GM19099 (cell line): ENCODE measurements around the gene COL6A1.

Source experiments
- POLR2A ChIP-seq: IDR thresholded peaks from 3 replicates; pipeline ENCODE4 v1.6.1; 2011; ENCODE audit warnings: low read depth; ENCODE audit not compliant: insufficient read length; ENCODE audit errors: extremely low read depth

Gene COL6A1

GRCh38 chr21:45992301-45993209 is 11.0 kb downstream of the COL6A1 start:
- TF ChIP-seq POLR2A = no peak

- no peak for TF ChIP-seq POLR2A
These were observed 11.9 kb downstream of the COL6A1 start for GRCh38 chr21:45993210-45994085.

DNA sequence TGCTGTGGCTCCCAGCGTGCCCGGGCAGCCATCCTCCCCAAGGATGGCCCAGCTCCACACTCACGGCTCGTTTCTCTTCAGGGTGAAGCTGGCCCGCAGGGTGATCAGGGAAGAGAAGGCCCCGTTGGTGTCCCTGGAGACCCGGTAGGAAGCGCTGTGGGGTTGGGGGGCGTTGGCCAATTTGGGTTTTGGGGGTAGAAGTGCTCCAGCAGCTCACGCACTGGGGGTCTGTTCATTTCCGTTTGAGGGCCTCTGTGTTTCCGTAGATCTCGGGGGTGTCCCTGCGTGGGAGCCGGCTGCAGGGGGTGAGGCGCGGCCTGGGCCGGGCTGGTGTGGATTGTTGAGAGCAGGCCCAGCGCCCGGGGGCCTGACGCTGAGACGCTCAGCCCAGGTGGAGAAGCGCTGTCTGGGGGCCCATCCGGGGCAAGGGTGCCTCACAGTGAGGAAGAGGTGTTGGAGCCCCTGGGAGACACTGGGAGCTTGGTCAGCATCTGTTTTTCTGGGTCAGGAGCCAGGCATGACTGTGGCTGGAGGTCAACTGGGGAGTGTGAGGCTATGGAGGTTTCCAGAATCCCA is 12.6 kb downstream of the COL6A1 start:
- TF ChIP-seq POLR2A = no peak

- TF ChIP-seq POLR2A = no peak
These were observed 13.5 kb downstream of the COL6A1 start for GRCh38 chr21:45994759-45995685.

DNA sequence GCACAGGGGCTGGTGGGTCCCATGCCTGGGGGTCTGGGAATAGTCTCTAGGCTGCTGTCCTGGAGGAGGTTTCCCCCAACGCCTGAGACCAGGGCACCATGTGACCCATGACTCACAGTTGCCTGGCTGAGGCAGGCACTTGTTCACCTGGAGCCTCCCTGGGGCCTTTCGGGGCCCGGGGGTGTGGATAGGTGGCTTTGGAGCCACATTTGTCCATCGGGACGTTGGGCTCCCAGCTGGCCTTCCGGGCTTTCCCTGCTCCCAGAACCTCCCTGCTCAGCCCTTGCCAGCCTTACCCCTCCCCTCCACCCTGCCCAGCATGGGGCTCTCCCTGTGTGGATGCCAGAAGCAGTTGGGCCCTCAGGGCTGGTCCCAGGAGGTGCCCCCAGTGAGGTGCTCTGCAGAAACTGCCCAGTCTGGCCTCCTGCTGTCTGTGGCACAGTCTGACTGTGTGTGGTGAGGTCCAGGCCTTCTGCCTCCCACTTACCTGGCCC is 14.2 kb downstream of the COL6A1 start:
- TF ChIP-seq POLR2A = no peak

GRCh38 chr21:45996311-45997204 is 15.0 kb downstream of the COL6A1 start:
- no peak for TF ChIP-seq POLR2A

DNA sequence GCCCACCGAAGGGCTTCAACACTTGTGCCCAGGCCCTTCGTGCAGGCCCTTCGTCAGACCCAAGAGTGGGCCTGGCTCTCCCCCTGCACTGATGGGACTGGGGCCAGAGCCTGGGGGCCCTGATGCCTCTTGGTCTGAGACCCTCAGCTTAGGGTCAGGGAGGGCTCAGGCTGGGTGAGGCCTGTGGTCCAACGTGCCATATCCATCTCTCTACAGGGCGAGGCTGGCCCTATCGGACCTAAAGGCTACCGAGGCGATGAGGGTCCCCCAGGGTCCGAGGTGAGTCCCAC is 15.6 kb downstream of the COL6A1 start:
- TF ChIP-seq POLR2A = no peak

DNA sequence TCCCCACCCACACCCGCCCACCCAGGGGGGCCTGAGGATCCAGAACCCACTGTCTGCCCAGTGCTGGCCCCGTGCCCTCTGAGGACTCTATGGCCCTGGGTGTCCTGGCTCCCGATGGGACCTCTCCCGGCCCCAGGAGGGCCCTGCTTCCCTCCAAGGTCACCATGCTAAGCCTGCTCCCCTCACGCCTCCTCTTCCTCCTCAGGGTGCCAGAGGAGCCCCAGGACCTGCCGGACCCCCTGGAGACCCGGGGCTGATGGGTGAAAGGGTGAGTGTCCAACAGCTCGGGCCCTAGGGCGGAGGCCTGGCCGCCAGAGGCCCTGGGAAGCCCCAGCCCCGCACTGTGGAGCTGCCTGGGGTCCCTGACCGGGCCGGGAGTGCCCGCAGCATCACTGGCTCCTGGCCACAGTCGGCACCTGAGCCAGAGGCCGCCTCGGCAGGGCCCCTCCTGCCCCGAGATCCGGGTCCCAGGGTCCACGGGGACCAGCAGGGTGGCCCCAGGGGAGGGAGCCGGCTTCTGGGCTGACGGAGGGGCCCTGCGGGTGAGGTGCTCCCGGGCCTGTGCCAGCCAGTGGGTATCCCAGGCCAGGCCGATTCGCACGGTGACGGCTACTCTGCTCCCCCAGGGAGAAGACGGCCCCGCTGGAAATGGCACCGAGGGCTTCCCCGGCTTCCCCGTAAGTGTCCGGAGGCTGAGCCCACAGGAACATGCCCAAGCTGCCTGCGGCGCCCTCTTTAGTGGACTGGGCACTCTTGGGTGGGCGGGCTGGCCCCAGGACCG is 16.1 kb downstream of the COL6A1 start:
- TF ChIP-seq POLR2A = no peak

DNA sequence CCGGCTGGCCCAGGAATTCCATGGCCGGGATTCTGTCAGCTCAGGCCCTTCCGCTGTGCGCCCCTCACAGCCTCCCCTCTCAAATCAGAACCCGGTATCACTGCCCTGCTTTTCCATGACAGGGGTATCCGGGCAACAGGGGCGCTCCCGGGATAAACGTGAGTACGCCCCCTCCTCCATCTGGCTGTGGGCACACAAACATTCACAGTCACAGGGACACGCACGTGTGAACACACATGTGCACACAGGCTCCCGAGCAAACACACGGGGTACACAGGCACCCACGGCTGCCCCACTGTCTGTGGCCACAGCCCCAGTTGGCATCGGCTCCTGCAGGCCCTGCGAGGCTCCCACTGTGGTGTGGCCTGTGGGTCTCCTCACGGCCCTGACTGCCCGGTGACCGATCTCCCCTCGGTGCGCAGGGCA is 16.7 kb downstream of the COL6A1 start:
- no peak for TF ChIP-seq POLR2A

DNA sequence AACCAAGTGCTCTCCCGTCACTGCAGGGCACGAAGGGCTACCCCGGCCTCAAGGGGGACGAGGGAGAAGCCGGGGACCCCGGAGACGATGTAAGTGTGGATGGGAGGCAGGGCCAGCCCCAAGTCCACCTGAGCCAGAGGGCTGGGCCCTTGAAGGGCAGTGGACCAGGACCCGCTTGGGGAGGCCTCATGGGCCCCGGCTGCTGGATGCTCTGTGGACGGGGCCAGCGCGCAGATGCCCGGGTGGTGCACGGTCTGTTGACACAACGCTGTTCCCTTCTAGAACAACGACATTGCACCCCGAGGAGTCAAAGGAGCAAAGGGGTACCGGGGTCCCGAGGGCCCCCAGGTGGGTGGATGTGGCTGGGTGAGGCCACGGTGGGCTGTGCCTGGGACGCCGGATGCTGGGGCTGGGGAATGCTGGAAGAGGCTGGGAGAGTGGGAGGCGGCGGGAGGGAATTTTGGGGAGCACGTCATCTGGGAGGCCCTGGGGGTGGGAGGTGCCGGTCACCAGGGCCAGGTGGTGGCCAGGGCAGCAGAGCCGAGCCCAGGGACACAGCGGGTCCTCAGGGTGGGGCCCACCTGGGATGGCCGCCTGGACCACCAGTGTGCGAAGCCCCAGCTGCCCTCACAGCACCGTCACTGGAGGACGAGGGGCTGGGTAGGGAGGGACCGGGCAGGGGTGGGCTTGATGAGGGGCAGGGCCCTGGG is 17.5 kb downstream of the COL6A1 start:
- TF ChIP-seq POLR2A = no peak

DNA sequence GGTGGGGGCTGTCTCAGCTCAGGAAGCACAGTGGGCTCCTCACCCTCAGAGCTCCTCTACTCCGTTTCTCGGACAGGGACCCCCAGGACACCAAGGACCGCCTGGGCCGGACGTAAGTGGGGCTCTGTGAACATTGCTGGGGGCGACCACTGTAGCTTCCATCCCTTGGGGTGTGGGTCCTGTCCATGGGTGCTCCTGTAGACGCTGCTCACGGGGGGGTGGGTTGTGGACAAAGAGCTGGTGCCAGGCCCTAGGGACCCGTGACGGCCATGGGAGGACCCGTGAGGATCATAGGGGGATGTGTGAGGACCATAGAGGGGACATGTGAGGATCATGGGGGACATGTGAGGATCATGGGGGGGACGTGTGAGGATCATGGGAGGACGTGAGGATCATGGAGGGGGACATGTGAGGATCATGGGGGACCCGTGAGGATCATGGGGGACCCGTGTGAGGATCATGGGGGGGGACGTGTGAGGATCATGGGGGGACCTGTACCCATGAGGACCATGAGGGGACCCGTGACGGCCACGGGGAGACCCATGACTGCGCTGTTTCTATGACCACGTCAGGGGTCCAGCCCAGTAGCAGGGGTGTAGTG is 18.1 kb downstream of the COL6A1 start:
- no peak for TF ChIP-seq POLR2A
